Measurements from ENCODE around the gene FGFBP2.

The FGFBP2 gene, protein sequence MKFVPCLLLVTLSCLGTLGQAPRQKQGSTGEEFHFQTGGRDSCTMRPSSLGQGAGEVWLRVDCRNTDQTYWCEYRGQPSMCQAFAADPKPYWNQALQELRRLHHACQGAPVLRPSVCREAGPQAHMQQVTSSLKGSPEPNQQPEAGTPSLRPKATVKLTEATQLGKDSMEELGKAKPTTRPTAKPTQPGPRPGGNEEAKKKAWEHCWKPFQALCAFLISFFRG

DNA sequence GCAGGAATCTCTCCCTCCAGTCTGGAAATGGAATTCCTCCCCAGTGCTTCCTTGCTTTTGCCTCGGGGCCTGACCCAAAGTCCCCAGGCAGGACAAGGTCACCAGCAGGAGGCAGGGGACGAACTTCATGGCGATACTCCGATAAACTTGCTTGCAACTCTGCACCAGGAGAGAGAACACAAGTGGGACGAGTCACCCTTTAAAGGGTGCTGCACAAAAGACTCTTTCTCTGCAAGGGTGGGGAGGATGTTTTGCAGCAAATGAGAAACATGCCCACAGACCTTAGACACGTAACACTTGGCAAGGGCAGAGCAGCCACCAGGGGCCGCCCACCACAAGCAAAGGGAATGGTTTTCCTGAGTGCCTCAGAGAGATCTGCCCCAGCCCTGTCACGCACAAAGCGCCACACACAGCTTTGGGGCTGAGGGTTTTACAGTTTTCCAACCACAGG is at the start of gene FGFBP2:
Gene FGFBP2, minus strand, starts transcription at position 175 of the 451 bp plus-strand sequence. Its CDS starts 46 bp downstream, at position 129.
- no peak for DNase-seq (ENCODE audit: low spot score)

DNA sequence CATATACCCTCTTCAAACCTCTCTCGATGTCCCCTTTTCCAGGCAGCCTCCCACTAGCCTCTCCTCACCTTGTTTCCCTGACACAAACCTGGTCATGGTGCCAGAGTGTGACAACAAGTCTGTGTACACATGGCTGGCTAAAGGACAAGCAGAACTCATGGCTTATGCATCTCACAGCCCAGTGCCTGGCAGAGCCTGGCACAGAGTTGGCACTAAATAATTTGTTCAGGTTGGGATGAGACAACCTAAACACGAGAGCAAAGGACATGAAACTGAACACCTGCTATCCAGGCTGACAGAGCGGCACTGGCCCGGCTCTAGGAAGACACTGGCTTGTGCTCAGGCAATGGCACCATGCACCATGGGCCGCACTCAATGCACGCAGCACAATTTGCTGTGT is 48.2 kb upstream of the FGFBP2 start:
- no peak for DNase-seq (ENCODE audit: low spot score)

DNA sequence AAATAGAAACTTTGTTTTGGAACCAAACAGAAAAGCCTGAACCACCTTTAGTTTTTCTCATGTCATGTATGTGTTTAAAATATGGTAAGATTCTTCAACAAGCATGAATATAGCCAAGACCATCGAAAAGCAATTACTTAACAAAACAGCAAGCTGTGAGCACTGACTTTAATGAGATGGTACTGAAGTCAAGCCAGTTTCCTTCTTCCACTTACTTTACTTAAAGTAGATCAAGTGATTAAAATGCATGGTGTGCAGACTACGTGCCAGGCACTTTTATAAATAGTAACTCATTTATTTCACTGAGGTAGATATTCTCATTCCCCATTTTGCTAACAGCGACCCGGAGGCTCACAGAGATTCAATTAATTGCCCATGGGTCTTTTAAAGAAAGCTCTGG is 46.2 kb upstream of the FGFBP2 start:
- DNase-seq (ENCODE audit: low spot score), result no peak

DNA sequence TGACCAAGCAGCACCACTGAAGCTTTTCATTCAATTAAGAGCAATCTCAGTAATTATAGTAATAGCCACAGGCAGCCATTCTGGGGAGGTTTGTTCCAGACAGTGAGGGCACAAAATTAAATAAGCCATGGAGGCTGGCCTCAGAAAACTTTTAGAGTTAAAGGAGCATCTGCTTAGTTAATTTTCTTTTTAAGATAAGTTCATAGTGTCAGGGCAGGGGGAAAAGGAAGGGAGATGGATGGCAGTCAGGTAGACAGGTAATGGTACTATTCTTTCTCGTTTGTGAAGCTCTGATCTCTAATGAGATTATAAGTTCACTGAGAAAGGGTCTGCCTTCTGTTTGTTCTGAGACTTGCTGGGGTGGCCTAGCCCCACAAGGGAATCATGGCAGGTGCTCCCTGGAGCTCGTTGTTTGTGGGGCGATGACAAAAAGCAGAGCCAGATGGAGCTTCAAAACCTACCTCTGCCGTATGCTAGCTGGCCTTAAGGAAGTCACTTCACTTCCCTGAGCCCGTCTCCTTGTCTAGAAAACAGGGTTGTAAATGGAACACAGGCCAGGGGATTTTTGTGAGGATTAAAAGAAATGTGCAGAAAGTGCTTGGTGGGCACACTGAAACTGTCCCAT is 44.6 kb upstream of the FGFBP2 start:
- no peak for DNase-seq (ENCODE audit: low spot score)

DNA sequence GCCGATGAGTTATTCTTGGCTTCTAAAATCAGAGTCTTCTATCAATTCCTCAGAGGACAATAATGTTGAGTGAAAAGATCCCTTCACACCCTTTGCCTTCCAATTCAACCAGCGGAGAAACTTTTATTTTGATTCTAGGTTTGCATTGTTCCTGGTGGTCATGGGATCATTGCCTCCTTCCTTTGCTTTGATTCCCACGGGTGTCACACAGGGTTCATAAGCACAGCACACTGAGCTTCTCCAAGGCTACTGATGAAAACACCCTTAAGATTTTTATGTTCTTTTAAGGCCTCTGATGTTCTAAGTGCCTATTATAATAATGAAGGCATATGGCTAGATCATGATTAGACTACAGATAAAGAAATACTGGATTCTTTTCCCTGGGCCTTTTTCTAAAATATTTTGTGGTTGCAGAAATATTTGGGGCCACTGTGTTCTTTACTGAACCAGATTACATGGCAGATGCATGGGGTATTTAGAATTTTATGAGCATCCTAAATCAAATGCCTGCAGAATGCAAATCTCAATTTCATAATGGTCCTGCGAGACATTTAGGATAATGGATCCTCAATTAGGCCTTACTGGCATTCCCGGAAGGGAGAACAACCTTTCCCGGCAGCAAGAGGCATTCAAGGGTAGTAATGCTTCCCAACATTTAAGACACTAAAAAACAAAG is 43.9 kb upstream of the FGFBP2 start:
- no peak for DNase-seq (ENCODE audit: low spot score)

DNA sequence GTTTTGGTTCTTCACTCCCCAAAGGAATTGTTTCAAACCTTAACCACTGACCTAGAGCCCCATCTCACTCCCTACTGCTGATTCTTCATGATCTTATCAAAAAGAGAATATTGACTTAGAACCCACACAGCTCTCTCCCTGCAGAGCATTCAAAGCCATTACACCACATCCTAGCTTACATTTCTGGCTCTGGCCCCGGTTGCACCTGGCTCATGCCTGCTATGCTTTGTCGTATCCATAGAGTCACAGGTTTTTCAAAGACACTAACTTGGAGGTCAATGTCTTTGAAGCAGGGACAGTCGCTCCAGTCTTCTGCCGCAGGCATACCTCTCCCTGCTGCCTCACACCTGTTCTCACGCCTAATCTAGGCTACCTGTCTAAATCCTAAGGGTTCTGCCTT is 42.7 kb upstream of the FGFBP2 start:
- no peak for DNase-seq (ENCODE audit: low spot score)

DNA sequence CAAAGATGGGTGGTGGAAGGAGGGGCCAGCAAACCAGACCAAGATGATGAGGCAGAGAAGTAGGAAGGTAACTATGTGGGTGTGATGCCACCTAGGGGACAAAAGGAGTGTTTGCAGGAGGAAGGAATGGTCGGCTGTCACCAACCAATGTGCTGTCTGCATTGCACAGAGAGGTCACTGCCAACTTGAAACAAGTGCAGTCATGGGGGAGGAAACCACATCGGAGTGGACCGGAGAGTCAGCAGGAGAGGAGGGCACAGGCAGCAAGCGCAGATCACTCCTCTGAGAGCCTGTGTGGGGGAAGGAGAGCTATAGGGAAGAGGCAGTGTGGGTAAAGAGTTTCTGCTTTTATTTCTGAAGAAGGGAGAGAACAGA is 38.5 kb upstream of the FGFBP2 start:
- DNase-seq (ENCODE audit: low spot score), result peak; percentile 21

DNA sequence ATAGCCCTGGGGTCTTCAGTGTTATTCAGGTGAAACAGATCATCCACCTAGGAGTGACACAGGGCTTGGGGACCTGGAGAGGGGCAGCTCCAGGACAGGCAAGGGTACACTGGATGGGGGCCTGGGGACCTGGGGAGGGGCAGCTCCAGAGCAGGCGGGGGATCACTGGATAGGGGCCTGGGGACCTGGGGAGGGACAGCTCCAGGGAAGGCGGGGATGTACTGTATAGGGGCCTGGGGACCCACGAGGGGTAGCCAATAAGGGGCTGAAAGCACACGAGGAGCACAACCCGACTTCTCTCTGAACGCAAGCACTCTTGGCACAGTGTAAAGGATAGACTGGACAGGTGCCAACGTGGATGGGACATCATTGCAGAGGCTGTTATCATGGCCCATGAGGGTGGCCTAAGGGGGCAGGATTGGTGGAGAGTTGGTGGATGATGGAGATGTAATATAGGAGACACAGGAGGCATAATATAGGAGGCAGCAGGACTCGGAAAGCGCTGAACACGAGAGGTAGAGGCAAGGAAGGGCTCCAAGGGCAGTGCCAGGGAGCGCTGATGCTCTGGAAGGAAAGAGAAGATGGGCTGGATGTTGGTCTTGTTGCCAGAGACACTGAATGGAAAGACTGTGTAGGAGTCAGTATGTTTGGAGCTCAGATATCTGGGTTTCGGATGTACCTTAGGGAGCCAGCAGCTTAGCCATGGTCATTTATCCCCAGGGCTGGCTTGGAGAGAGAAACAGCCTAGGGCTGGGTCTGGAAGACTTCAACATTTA is 37.9 kb upstream of the FGFBP2 start:
- no peak for DNase-seq (ENCODE audit: low spot score)

DNA sequence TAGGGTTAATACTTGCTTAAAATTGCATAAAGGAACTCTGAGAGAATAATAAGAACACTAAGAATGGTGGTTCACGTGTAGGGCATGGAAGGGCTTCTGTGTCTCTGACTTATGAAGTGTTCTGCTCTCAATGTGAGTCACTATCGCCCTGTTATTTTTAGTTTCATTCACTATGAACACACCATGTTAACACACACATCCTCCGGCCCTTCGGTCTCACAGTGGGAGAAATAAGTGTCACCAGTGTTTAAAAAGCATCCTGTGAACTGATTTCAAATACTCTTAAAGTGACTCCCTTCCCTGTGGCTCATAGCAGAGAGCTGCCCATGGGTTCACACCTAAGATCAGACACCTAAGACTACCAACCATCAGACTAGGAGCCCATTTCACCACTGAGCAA is 33.8 kb upstream of the FGFBP2 start:
- DNase-seq (ENCODE audit: low spot score), result no peak

DNA sequence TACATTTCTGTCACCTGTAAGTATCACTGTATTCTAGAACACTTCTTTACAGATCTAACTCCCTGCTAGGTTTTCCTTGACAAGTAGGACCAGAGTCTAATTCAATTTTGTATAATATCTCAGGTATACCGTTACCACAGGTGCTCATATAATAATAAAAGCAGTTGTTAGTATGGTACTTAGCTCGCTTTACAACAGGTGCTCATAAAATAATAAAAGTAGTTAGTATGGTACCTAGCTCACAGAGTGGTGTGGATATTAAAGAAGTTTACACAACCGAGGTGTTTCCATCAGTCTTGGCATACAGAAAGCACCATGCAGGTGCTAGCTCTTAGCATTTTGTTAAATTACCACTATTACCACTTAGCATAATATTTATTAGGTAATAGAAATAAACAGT is 32.9 kb upstream of the FGFBP2 start:
- DNase-seq (ENCODE audit: low spot score), result no peak

DNA sequence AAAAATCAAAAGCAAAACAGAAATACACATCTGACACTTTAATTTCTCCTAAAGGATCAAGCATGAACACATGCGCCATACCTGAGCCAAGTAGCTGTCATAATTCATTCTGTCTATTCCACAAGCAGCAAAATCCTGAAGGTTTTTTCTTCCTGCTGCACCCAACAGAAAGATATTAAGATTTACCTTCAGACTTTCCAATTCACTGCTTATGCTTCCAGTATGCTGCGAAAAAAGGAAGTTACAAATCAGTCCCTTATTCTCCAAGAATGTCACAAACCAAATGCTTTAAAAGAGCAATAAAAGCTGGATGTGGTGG is 29.2 kb upstream of the FGFBP2 start:
- DNase-seq (ENCODE audit: low spot score), result no peak

DNA sequence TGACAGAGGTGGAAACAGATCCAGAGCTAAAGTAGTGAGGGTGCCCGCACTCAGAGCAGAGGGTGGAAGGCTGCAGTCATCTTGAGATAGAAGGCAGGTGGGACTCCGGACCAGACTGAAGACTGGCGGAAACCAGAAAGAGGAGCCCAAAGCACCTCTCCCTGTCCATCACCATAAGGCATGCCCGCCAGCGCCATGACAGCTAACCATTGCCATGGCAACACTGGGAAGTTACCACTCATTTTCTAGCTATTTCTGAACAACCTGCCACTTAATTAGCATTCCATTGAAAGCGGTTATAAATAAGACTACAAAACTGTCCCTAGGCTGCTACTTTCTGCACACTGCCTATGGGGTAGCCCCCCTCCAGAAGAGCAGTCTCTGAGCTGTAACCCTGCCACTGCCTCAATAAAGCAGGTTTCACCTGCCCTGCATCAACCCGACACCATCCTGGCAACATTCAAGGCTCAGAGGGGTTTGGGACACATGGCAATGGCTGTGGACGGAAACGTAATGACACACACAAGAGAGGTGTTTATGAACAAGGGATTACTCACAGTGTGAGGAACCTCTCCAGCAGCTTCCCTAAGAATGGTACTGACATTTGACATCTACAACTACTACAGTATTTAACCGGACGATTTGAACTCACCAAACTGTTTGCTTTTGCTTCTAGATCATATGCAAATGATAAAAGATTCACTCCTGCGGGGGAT is 27.8 kb upstream of the FGFBP2 start:
- no peak for DNase-seq (ENCODE audit: low spot score)

DNA sequence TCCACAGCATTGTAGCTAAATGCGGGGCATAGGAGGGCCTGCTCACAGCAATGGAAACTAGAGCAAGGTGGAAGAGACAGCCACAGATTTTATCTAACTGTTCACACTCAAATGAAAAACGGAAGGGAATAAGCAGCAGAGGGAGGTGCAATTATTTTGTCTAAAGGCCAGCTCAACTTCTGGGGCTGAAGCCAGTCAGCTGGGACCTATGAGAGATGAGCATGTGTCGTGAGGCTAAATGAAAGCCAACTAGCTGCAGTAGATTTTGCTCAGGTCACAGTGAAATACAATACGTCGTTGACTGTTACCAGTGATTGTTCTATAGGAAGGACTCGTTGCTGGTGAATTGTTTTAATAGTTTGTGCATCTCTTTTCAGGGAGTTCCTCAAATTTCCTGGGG is 26.4 kb upstream of the FGFBP2 start:
- no peak for DNase-seq (ENCODE audit: low spot score)

DNA sequence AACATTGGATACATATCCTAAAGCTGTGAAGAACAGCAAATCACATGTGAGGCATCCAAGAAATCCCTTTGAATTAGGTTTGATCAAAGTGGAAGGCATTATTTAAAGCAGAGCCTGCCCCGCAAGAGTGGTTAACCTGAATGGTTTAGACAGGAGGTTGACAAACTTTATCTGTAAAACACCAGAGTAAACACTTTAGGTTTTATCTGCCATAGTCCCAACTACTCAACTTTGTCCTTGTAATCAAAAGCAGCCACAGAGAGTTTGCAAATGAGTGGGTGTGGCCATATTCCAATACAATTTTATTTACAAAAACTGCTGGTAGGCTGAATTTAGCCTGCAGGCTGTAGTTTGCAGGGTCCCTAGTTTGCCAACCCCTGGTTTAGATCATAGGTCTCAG is 25.2 kb upstream of the FGFBP2 start:
- no peak for DNase-seq (ENCODE audit: low spot score)

DNA sequence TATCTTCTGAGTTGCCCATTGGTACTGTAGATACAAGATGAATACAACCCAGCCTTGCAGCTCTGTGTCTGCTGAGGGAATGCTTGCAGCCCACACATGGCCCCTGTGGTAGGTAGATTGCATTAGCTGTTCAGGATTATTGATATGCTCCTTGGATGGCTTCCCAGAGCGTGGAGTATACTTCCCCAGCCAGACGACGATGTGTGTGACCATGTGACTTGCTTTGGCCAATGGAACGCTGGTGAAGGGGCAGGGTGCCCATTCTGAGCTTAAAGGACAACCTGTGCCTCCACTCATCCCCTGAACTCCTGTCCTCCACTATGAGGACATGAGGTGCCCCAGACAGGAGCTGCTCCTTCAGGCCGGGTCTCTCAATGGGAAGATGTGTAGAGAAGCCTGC is 23.9 kb upstream of the FGFBP2 start:
- DNase-seq (ENCODE audit: low spot score), result no peak

DNA sequence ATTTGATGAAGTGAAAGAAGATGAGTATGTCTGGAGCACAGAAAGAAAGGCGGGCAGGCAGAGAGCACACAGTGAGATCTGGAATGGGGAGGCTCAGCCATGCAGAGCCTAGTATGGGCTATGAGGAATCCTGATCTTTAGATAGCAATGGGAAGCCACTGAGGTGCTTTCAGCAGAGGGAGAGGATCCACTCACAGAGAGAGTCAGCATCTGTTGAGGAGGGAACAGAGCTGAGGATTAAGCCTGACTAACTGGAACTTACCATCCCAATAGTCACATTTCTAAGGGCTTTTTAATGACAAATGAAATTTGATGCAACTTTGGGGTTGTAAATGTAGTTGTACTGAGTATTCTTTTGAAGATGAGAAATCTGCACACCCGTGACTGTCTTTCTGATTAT is 20.6 kb upstream of the FGFBP2 start:
- no peak for DNase-seq (ENCODE audit: low spot score)

DNA sequence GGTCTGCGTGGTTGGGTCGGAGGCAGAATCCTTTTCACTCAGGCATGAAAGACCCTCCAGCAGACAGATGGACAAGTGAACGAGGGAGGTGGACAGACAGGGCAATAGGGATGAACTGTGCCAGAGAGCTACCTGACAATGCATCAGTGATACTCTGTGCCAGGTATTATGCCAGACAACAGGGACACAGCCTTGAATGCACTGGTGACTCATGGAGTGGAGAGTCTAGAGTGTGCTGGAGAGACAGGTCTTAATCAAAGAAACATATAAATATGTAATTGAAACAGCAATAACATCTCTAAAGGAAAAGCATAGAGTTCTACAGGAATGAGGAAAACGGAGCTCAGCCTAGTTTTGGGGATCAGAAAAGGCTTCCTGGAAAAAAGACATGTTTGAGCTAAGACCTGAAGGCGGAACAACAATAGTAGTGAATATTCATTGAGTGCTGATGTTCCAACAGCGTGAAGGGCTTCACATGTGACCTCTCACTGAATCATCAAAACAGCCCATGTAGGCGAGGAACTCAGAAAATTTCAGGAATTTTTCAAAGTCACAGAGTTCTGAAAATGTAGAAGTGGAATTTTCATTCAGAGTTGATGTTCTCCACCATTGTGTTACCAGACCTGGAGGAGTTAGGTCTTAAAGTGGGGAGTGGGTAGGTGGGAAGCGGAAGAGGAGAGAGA is 20.0 kb upstream of the FGFBP2 start:
- DNase-seq (ENCODE audit: low spot score), result no peak

DNA sequence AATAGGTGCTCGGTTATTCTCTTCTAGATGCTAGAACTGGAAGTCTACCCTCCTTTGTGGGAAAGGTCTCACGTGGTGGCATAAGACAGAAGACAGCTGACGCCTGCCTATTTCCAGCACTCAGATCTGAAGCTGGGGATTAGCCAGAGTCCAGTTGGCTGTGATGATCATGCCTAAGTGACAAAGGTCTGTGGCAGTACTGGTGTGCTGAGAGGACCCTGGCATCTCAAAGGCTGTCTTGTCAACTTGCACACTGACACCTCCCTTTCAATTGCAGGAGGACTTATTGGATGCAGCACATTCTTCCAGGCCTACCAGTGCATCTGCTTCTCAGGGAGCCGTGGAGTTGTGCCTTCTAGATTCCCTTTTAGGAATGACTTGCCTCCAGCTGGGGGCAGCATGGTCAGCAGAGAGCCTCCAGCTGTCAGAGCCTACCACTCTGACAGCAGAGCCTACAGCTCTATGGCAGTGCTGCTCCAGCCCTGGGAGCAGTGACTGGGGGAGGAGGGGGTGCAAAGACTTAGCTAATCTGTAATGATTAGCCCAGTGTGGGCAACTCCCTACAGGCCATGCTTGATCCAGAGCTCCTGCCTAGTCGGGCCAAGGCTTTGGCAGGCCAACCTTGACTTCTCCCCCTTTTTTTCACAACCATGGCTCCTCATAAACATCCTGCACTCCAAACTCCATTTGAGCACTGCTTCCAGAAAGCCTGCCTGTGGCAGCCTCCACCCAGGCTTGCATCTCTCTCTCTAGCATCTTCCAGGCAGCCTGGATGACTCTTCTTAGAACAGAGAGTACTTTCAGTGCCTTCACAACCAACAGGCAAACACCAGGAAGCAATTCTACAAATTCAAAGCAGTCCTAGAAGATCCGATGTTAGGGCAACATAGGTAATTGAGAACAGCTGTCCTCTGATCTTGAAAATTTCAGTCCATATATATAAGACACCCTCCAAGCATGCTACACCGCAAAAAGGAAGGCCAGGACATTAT is 13.8 kb upstream of the FGFBP2 start:
- DNase-seq (ENCODE audit: low spot score), result no peak

DNA sequence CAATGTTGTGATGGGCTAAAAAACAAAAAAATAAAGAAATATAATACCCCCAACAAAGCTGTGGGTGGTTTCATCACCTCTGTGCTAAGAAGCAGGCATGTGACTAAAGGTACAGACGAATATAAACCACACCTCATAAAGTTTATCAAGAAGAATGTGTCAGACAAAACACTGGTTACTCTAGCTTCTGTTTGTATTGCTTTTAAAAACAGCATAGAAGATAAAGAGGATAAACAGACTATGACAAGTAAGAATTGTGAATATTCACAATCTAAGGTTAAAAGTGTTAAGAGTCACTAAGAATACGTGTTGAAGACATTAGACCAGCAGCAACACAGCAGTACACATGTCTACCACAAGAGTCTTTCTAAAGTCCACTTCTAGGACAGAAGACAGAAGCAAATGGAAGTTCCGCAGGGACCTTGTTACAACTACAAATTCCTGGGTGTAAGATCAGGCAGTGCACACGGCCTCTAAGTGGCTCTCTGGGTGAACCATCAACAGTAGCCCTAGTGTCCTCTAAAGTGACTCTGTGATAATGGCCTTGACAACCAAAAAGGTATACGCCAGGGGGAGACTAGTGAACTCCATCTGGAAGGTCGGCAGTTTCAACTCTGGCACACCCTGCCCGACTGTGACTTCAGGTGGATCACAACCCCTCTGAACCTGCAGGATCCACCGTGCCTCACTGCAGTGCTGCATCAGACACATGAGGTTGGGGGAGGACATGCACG is 8.3 kb upstream of the FGFBP2 start:
- no peak for DNase-seq (ENCODE audit: low spot score)

All from hematopoietic multipotent progenitor cell treated with erythropoietin and hydrocortisone succinate and interleukin-3 and kit ligand, for 17 days (in vitro differentiated cells).